Colonic mucosa (tissue), 4 donors: Measurements from ENCODE around the gene LILRB5. TPM values are rescaled to one million over a fixed set of nuclear protein-coding genes. Genes with fewer than 3 reads are reported as not detected.
"Not testable (repeated sequence)": the region's sequence is repeated elsewhere in the genome, so short reads cannot be mapped to it uniquely, and the experiment has no call there.

ENCODE experiments used
- DNase-seq: peaks from one replicate; pipeline ENCODE4 v3.0.0-alpha.2; 2020
- H3K27ac ChIP-seq: fragments of 200-600 bp; one replicate; pipeline ENCODE4 v1.8.0; 2021
- H3K27me3 ChIP-seq: fragments of 200-600 bp; one replicate; pipeline ENCODE4 v1.8.0; 2021
- H3K36me3 ChIP-seq: fragments of 200-600 bp; one replicate; pipeline ENCODE4 v1.8.0; 2021
- H3K4me1 ChIP-seq: fragments of 200-600 bp; one replicate; pipeline ENCODE4 v1.8.0; 2021; ENCODE audit warnings: mild to moderate bottlenecking
- H3K4me3 ChIP-seq: fragments of 200-600 bp; one replicate; pipeline ENCODE4 v1.8.0; 2021
- H3K9ac ChIP-seq, 2 donors: one replicate each; pipeline ENCODE4 v1.7.0; 2013; ENCODE audit warnings: control low read depth in 2 of 2, low read depth in 2 of 2, low read length in 2 of 2
- H3K9me3 ChIP-seq: fragments of 200-600 bp; one replicate; pipeline ENCODE4 v1.8.0; 2021
- CTCF ChIP-seq: fragments of 200-600 bp; IDR thresholded peaks from one replicate; pipeline ENCODE4 v1.8.0; 2022; ENCODE audit warnings: antibody characterized with exemption, mild to moderate bottlenecking
- intact Hi-C: fragments of 100-400 bp; cut with DNase I; formaldehyde crosslinking; loops from one replicate; pipeline ENCODE4 v1.14.1; 2022
- total RNA-seq, 2 donors: library from RNA; stranded (reverse); fragmentation: NEBNext Ultra II Directional in 1 of 2; extraction: Animal tissue kit (Norgen Biotek cat#: 25700) in 1 of 2; gene quantifications; one replicate each; pipeline ENCODE4 v1.2.1, GENCODE V29; 2021
- donor health status: healthy.
- donor health status: DM: no; HTN: no; CAD: no.
- donor health status: DM: no; HTN: no; CAD: no.

The LILRB5 gene
- total RNA-seq, 2 donors from 2014 or later: 2.2 to 8.6 TPM

GRCh38 chr19:54282686-54283470, 25.8 kb upstream of the LILRB5 start:
- H3K4me3 ChIP-seq: no peak overlapping the region

GRCh38 chr19:54281729-54282075, 24.6 kb upstream of the LILRB5 start:
- DNase-seq, H3K4me1 ChIP-seq, H3K4me3 ChIP-seq, intact Hi-C loops, H3K9ac ChIP-seq, H3K27ac ChIP-seq, H3K27me3 ChIP-seq, H3K36me3 ChIP-seq, H3K9me3 ChIP-seq: not testable (repeated sequence)

More at GRCh38 chr19:54282686-54283470, 25.8 kb upstream of the LILRB5 start:
- no peak for TF ChIP-seq CTCF
- intact Hi-C loops: no loop called here
- Histone ChIP-seq H3K4me1 (no peaks in the 10 kb centered on the region), H3K9me3 (no peaks in the 10 kb centered on the region), H3K27me3 (no peaks in the 10 kb centered on the region), H3K27ac (no peak overlapping the region), H3K9ac (no peak overlapping the region), H3K36me3 (no peaks in the 10 kb centered on the region)
- DNase-seq: no peak

GRCh38 chr19:54281007-54281728, 24.1 kb upstream of the LILRB5 start, which contains the start of gene LILRB2:
Gene LILRB2 (minus strand): TSS chr19:54281110. CDS start chr19:54280496, 614 bp downstream.
- no peak for DNase-seq
- H3K36me3 ChIP-seq: no peaks in the 10 kb centered on the region
- no peak for TF ChIP-seq CTCF
- H3K4me3 ChIP-seq: peak within 1 kb of the TSS; percentile 15
- no peaks in the 10 kb centered on the region for H3K9me3 ChIP-seq
- no peak within 1 kb of the TSS for H3K9ac ChIP-seq
- H3K4me1 ChIP-seq: no peaks in the 10 kb centered on the region
- intact Hi-C loops: no loop called here
- no peak within 1 kb of the TSS for H3K27ac ChIP-seq
- H3K27me3 ChIP-seq: no peaks in the 10 kb centered on the region

- H3K9ac ChIP-seq, H3K27ac ChIP-seq, H3K36me3 ChIP-seq, DNase-seq, intact Hi-C loops, H3K9me3 ChIP-seq, H3K27me3 ChIP-seq, H3K4me1 ChIP-seq: not testable (repeated sequence)
- peak overlapping the region; percentile 15 for H3K4me3 ChIP-seq
Measured at GRCh38 chr19:54280441-54280840, 23.4 kb upstream of the LILRB5 start.

GRCh38 chr19:54280025-54280424, 23.0 kb upstream of the LILRB5 start:
- H3K27me3 ChIP-seq, H3K9ac ChIP-seq, H3K4me1 ChIP-seq, intact Hi-C loops, DNase-seq, H3K36me3 ChIP-seq, H3K9me3 ChIP-seq, H3K27ac ChIP-seq: not testable (repeated sequence)
- H3K4me3 ChIP-seq: peak overlapping the region; percentile 15

GRCh38 chr19:54279406-54279962, 22.4 kb upstream of the LILRB5 start:
- intact Hi-C loops: no loop called here
- no peak overlapping the region for H3K27ac ChIP-seq
- no peaks in the 10 kb centered on the region for H3K4me1 ChIP-seq
- no peaks in the 10 kb centered on the region for H3K9me3 ChIP-seq
- H3K36me3 ChIP-seq: no peaks in the 10 kb centered on the region
- no peak for TF ChIP-seq CTCF
- no peak for DNase-seq
- no peaks in the 10 kb centered on the region for H3K27me3 ChIP-seq
- H3K4me3 ChIP-seq: no peak overlapping the region
- H3K9ac ChIP-seq: no peak overlapping the region

- H3K27me3 ChIP-seq, H3K4me1 ChIP-seq, H3K36me3 ChIP-seq, H3K9ac ChIP-seq, DNase-seq, H3K27ac ChIP-seq, H3K9me3 ChIP-seq, intact Hi-C loops, H3K4me3 ChIP-seq: not testable (repeated sequence)
Measured at GRCh38 chr19:54278571-54279195, 21.6 kb upstream of the LILRB5 start.

GRCh38 chr19:54278056-54278455, 21.0 kb upstream of the LILRB5 start:
- intact Hi-C loops, H3K27ac ChIP-seq, H3K4me1 ChIP-seq, H3K9ac ChIP-seq, DNase-seq, H3K4me3 ChIP-seq, H3K9me3 ChIP-seq, H3K27me3 ChIP-seq, H3K36me3 ChIP-seq: not testable (repeated sequence)

- H3K27me3 ChIP-seq, DNase-seq, H3K4me1 ChIP-seq, H3K9ac ChIP-seq, intact Hi-C loops, H3K36me3 ChIP-seq, H3K9me3 ChIP-seq, H3K27ac ChIP-seq, H3K4me3 ChIP-seq: not testable (repeated sequence)
Measured at GRCh38 chr19:54277111-54277615, 20.1 kb upstream of the LILRB5 start.
